ENCODE measurements around the gene WBP2NL. TPM values are rescaled to one million over a fixed set of nuclear protein-coding genes. Genes with fewer than 3 reads are reported as not detected.

WBP2NL gene
- total RNA-seq, 2 donors from 2014 or later, result 1.3 TPM; not detected in 1

GRCh38 chr22:42026705-42027104 lies 28.1 kb downstream of the WBP2NL start:
- TF ChIP-seq, protein P1, sequence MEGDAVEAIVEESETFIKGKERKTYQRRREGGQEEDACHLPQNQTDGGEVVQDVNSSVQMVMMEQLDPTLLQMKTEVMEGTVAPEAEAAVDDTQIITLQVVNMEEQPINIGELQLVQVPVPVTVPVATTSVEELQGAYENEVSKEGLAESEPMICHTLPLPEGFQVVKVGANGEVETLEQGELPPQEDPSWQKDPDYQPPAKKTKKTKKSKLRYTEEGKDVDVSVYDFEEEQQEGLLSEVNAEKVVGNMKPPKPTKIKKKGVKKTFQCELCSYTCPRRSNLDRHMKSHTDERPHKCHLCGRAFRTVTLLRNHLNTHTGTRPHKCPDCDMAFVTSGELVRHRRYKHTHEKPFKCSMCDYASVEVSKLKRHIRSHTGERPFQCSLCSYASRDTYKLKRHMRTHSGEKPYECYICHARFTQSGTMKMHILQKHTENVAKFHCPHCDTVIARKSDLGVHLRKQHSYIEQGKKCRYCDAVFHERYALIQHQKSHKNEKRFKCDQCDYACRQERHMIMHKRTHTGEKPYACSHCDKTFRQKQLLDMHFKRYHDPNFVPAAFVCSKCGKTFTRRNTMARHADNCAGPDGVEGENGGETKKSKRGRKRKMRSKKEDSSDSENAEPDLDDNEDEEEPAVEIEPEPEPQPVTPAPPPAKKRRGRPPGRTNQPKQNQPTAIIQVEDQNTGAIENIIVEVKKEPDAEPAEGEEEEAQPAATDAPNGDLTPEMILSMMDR (IDR thresholded peaks at IDR 0.05), result no peak
- H3K4me3 ChIP-seq, result no peak overlapping the region
- DNase-seq (ENCODE audit: low spot score) (no peak), ATAC-seq (ENCODE audit: insufficient number of reproducible peaks, low FRiP score, low read depth) (no peak)
- no peaks in the 10 kb centered on the region for H3K36me3 ChIP-seq
- no peaks in the 10 kb centered on the region for H3K9me3 ChIP-seq
- no peaks in the 10 kb centered on the region for H3K27me3 ChIP-seq (replicated peaks; ENCODE audit: insufficient read depth)
- no peak overlapping the region for H3K27ac ChIP-seq
- no peaks in the 10 kb centered on the region for H3K4me1 ChIP-seq (ENCODE audit: control insufficient read depth in 1 of 2, low read depth in 2 of 2)

DNA sequence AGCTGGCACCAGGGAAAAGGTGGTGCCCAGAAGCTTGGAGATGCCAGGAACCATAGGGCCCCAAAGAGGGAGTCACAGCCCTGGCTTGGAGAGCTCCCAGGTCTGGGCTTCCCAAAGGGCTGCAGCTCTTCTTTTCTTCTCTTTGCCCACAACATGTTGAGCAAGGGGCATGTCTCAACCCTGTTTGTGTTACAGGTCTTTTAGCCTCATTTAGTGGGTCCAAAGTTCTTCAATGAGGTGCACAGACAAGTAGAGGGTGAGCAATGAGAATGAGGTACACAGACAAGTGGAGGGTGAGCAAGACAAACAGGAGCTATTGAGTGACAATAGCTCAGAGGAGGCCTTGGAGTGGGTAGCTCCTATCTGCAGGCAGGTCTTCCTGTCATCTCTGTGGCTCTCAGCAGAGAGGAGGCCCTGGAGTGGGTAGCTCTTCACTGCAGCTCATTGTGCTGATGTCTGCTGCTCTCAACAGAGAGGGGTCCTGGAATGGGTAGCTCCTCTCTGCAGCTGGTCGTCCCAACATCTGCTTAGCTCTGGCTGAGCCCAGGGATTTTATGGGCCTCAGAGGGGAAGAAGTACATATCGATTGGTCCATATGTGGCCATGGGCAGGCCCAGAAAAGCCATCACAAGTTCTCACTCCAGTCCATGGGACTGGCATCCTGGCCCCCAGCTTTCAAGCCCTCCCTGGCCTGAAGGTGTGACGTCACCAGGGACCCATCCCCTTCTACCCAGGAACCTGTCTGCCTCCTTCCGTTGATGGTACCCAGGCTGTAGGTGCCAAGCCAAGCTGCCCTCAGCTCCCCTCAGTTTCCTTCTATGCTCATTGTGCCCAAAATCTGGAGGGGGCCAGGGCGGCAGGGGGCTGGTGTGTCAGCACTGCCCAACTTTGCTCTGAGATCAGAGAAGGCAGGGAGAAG lies 34.9 kb downstream of the WBP2NL start:
- H3K4me1 ChIP-seq (ENCODE audit: control insufficient read depth in 1 of 2, low read depth in 2 of 2), result no peaks in the 10 kb centered on the region
- H3K27ac ChIP-seq, result no peak overlapping the region
- DNase-seq (ENCODE audit: low spot score) (no peak), ATAC-seq (ENCODE audit: insufficient number of reproducible peaks, low FRiP score, low read depth) (no peak)
- H3K27me3 ChIP-seq (replicated peaks; ENCODE audit: insufficient read depth), result no peaks in the 10 kb centered on the region
- H3K9me3 ChIP-seq, result no peaks in the 10 kb centered on the region
- no peaks in the 10 kb centered on the region for H3K36me3 ChIP-seq
- no peak overlapping the region for H3K4me3 ChIP-seq
- TF ChIP-seq, protein P1 (IDR thresholded peaks at IDR 0.05), result no peak

DNA sequence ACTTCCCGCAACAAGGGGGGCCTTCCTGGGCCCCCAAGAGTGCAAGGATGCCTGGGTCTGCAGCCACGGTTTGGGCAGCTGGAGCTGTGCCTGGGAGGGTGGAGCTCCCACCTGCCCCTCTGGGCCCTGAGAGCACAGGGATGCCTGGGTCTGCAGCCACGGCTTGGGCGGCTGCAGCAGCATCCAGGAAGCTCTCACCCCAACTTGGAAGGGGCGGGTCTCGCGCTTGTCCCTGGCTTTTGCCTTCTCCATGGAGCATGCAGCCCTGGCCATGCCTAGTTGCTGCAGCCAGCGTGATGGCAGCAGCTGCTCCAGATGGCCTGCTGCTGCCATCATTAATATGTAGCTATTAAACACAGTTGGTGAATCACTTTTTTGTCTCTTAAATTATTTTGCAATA lies 36.7 kb downstream of the WBP2NL start:
- Histone ChIP-seq H3K27me3 (replicated peaks; ENCODE audit: insufficient read depth) (no peaks in the 10 kb centered on the region), H3K4me1 (ENCODE audit: control insufficient read depth in 1 of 2, low read depth in 2 of 2) (no peaks in the 10 kb centered on the region), H3K4me3 (no peak overlapping the region), H3K9me3 (no peaks in the 10 kb centered on the region), H3K36me3 (no peaks in the 10 kb centered on the region), H3K27ac (no peak overlapping the region)
- TF ChIP-seq, protein P1 (IDR thresholded peaks at IDR 0.05), result no peak
- ATAC-seq (ENCODE audit: insufficient number of reproducible peaks, low FRiP score, low read depth) (no peak), DNase-seq (ENCODE audit: low spot score) (no peak)

GRCh38 chr22:42039271-42039670 lies 40.7 kb downstream of the WBP2NL start:
- Histone ChIP-seq H3K27ac (no peak overlapping the region), H3K9me3 (peaks cover 9% of the 10 kb centered on the region), H3K27me3 (replicated peaks; ENCODE audit: insufficient read depth) (no peaks in the 10 kb centered on the region), H3K4me3 (no peak overlapping the region), H3K36me3 (no peaks in the 10 kb centered on the region), H3K4me1 (ENCODE audit: control insufficient read depth in 1 of 2, low read depth in 2 of 2) (no peaks in the 10 kb centered on the region)
- ATAC-seq (ENCODE audit: insufficient number of reproducible peaks, low FRiP score, low read depth) (no peak), DNase-seq (ENCODE audit: low spot score) (no peak)
- TF ChIP-seq, protein P1 (IDR thresholded peaks at IDR 0.05), result no peak

GRCh38 chr22:42041784-42042183 lies 43.2 kb downstream of the WBP2NL start:
- no peaks in the 10 kb centered on the region for H3K36me3 ChIP-seq
- H3K27me3 ChIP-seq (replicated peaks; ENCODE audit: insufficient read depth), result no peaks in the 10 kb centered on the region
- TF ChIP-seq, protein P1 (IDR thresholded peaks at IDR 0.05), result no peak
- H3K9me3 ChIP-seq, result peaks cover 9% of the 10 kb centered on the region
- H3K4me3 ChIP-seq, result no peak overlapping the region
- no peak overlapping the region for H3K27ac ChIP-seq
- ATAC-seq (ENCODE audit: insufficient number of reproducible peaks, low FRiP score, low read depth) (no peak), DNase-seq (ENCODE audit: low spot score) (no peak)
- no peaks in the 10 kb centered on the region for H3K4me1 ChIP-seq (ENCODE audit: control insufficient read depth in 1 of 2, low read depth in 2 of 2)
